Measurements from ENCODE around the gene GPC1. TPM values are rescaled to one million over a fixed set of nuclear protein-coding genes. Genes with fewer than 3 reads are reported as not detected.

Gene GPC1
- total and polyA plus RNA-seq, 4 donors: 23.2 to 62.5 (median 26.5) TPM

GRCh38 chr2:240403396-240404104, 31.9 kb upstream of the GPC1 start:
- TF ChIP-seq, protein P1, sequence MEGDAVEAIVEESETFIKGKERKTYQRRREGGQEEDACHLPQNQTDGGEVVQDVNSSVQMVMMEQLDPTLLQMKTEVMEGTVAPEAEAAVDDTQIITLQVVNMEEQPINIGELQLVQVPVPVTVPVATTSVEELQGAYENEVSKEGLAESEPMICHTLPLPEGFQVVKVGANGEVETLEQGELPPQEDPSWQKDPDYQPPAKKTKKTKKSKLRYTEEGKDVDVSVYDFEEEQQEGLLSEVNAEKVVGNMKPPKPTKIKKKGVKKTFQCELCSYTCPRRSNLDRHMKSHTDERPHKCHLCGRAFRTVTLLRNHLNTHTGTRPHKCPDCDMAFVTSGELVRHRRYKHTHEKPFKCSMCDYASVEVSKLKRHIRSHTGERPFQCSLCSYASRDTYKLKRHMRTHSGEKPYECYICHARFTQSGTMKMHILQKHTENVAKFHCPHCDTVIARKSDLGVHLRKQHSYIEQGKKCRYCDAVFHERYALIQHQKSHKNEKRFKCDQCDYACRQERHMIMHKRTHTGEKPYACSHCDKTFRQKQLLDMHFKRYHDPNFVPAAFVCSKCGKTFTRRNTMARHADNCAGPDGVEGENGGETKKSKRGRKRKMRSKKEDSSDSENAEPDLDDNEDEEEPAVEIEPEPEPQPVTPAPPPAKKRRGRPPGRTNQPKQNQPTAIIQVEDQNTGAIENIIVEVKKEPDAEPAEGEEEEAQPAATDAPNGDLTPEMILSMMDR (IDR thresholded peaks at IDR 0.05; ENCODE audit: control extremely low read depth, extremely low read depth): no peak
- Histone ChIP-seq H3K9ac (ENCODE audit: insufficient read depth in 1 of 2, low read length in 2 of 2) (no peak overlapping the region), H3K4me3 (no peak overlapping the region), H3K36me3 (ENCODE audit: control insufficient read depth in 4 of 4, insufficient read depth in 4 of 4, low read length in 4 of 4) (no peaks in the 10 kb centered on the region), H3K4me1 (ENCODE audit: control insufficient read depth in 5 of 5, insufficient read depth in 5 of 5, low read length in 5 of 5) (no peaks in the 10 kb centered on the region), H3K27ac (ENCODE audit: low read depth in 1 of 2, low read length in 1 of 2) (no peak overlapping the region), H3K9me3 (ENCODE audit: control insufficient read depth in 4 of 4, insufficient read depth in 3 of 4, low read length in 3 of 4) (no peaks in the 10 kb centered on the region), H3K27me3 (ENCODE audit: control insufficient read depth in 3 of 3, insufficient read depth in 3 of 3, low read length in 2 of 3) (no peaks in the 10 kb centered on the region)
- WGBS, 2 donors: 80 to 83% methylated on average over 18 of the region's 18 CpGs
- ATAC-seq (ENCODE audit: insufficient read depth, low FRiP score): no peak
- DNase-seq: no peak

GRCh38 chr2:240404174-240404852, 31.1 kb upstream of the GPC1 start:
- TF ChIP-seq, protein P1 (IDR thresholded peaks at IDR 0.05; ENCODE audit: control extremely low read depth, extremely low read depth): no peak
- WGBS, 2 donors: 94 to 95% methylated on average over 18 of the region's 18 CpGs
- Histone ChIP-seq H3K27ac (ENCODE audit: low read depth in 1 of 2, low read length in 1 of 2) (no peak overlapping the region), H3K4me1 (ENCODE audit: control insufficient read depth in 5 of 5, insufficient read depth in 5 of 5, low read length in 5 of 5) (no peaks in the 10 kb centered on the region), H3K4me3 (no peak overlapping the region), H3K9me3 (ENCODE audit: control insufficient read depth in 4 of 4, insufficient read depth in 3 of 4, low read length in 3 of 4) (no peaks in the 10 kb centered on the region), H3K36me3 (ENCODE audit: control insufficient read depth in 4 of 4, insufficient read depth in 4 of 4, low read length in 4 of 4) (no peaks in the 10 kb centered on the region), H3K27me3 (ENCODE audit: control insufficient read depth in 3 of 3, insufficient read depth in 3 of 3, low read length in 2 of 3) (no peaks in the 10 kb centered on the region), H3K9ac (ENCODE audit: insufficient read depth in 1 of 2, low read length in 2 of 2) (no peak overlapping the region)
- ATAC-seq (ENCODE audit: insufficient read depth, low FRiP score) (no peak), DNase-seq (peak in 1 of 3 donors; percentile 6)

GRCh38 chr2:240405133-240405532, 30.3 kb upstream of the GPC1 start:
- DNase-seq (peak in 1 of 3 donors; percentile 5), ATAC-seq (ENCODE audit: insufficient read depth, low FRiP score) (no peak)
- no peak overlapping the region for H3K9ac ChIP-seq (ENCODE audit: insufficient read depth in 1 of 2, low read length in 2 of 2)
- TF ChIP-seq, protein P1 (IDR thresholded peaks at IDR 0.05; ENCODE audit: control extremely low read depth, extremely low read depth): no peak
- H3K27ac ChIP-seq (ENCODE audit: low read depth in 1 of 2, low read length in 1 of 2): no peak overlapping the region
- no peaks in the 10 kb centered on the region for H3K27me3 ChIP-seq (ENCODE audit: control insufficient read depth in 3 of 3, insufficient read depth in 3 of 3, low read length in 2 of 3)
- 80 to 82% methylated on average over 15 of the region's 15 CpGs for WGBS, 2 donors
- H3K4me3 ChIP-seq: no peak overlapping the region
- no peaks in the 10 kb centered on the region for H3K36me3 ChIP-seq (ENCODE audit: control insufficient read depth in 4 of 4, insufficient read depth in 4 of 4, low read length in 4 of 4)
- H3K4me1 ChIP-seq (ENCODE audit: control insufficient read depth in 5 of 5, insufficient read depth in 5 of 5, low read length in 5 of 5): no peaks in the 10 kb centered on the region
- no peaks in the 10 kb centered on the region for H3K9me3 ChIP-seq (ENCODE audit: control insufficient read depth in 4 of 4, insufficient read depth in 3 of 4, low read length in 3 of 4)

Measured in lung (tissue), 12 donors.